Cardiac septum (tissue), 1 donor: Measurements from ENCODE around the gene ABRAXAS1. TPM values are rescaled to one million over a fixed set of nuclear protein-coding genes. Genes with fewer than 3 reads are reported as not detected.
A peak's percentile ranks its signal among the peaks of the same experiment; 100 is the strongest.
"Not testable (repeated sequence)": the region's sequence is repeated elsewhere in the genome, so short reads cannot be mapped to it uniquely, and the experiment has no call there.

Experiments used
- DNase-seq: peaks from one replicate; pipeline ENCODE4 v3.0.0-alpha.2; 2020; ENCODE audit warnings: low spot score
- intact Hi-C: fragments of 100-400 bp; cut with DNase I; formaldehyde crosslinking; loops from one replicate; pipeline ENCODE4 v1.14.0; 2022
- long read RNA-seq: library from polyadenylated mRNA; unstranded; transcript quantifications from one replicate; pipeline ENCODE4 v2.0.0, GENCODE V29; 2021
- total RNA-seq: library from RNA; stranded (reverse); fragmentation: NEBNext Ultra II Directional; extraction: Animal tissue kit (Norgen Biotek cat#: 25700); gene quantifications from one replicate; pipeline ENCODE4 v1.2.1, GENCODE V29; 2021
- donor health status: DM: no; HTN: no; CAD: no.

The ABRAXAS1 gene
- total RNA-seq: 6.4 TPM
- long read RNA-seq, full-length matches to known transcripts: 7 of 16 reads
- long read RNA-seq, partial matches to known transcripts: 0 of 16 reads
- long read RNA-seq, other reads (novel, unspliced or antisense): 9 of 16 reads

DNA sequence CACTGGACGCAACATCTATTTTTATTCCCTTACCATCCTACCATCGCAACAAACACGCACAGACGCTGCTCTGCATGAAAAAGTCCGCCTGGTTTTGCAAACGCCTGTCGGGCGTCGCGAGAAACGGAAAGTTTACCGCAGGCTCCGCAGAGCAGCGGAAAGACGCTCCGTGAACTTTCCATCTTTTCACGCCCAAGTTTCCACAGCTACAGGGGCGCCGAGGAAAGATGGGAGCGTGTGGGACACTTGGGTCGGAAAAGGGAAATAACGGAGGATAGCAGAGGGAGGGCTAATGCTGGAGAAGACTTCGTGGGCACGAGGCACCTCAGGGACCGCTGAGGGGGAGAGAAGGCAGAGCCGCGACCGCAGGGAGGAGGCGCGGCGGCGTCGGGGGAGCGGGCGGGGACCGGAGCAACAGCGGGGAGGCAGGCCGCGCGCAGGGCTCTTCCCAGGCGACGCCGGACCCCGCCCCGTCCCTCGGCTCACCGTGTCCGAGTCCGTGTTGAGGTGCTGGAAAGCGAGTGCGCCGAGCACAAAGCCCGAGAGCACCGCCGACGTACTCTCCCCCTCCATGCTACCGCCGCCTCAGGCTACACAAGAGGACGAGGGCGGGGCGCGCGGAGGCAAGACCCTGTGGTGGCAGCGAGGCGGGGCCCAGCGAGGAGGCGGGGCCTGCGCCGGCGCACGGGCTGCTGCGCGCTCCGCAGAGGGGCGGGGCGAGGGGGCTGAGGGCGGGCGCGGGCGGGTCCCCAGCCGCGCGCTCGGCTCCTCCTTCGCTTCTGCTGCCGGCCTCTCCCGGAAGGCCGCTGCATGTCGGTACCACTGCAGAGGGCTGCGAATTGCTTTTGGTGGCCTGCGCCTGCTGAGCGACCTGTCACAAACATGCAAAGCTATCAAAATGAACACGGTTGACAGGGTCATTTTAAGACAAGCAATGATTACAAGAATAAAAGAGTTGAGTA lies at the start of gene ABRAXAS1:
TSS of gene ABRAXAS1 (minus strand) at position 601 of the 962 bp plus-strand sequence. CDS start at position 573, 28 bp downstream.
- peak; percentile 97 for DNase-seq
- intact Hi-C loops: loop anchor here (2.0 to 10.0 kb wide), 2 partner anchors 30 to 200 kb away; partner anchors contain the start of genes COQ2 and HELQ

DNA sequence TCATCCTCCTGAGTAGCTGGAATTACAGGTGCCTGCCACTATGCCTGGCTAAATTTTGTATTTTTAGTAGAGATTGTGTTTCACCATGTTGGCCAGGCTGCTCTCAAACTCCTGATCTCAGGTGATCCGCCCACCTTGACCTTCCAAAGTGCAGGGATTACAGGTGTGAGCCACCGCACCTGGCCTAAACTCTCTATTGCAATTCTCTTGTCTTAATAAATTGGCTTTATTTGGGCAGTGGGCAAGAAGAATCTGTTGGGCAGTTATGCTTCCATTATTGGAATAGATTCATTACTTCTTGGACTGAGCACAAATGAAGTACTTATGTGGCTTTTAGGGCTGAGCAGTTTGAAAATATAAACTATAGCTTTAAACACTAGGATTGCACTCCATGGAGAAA lies 42.8 kb upstream of the ABRAXAS1 start:
- DNase-seq: no peak
- intact Hi-C loops: no loop called here

DNA sequence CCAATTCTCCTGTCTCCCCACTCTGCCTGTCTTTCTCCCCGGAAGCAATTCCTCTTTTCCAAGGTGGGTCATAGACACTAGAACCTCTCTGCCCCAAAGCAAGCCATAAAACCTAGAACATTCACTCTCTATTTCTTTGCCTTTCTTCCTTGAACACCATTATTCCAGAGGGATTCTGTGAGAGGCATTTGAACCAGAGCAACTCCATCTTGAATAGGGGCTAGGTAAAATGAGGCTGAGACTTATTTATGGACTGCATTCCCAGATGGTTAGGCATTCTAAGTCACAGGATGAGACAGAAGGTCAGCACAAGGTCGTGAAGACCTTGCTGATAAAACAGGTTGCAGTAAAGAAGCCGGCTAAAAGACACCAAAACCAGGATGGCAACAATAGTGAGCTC lies 37.3 kb upstream of the ABRAXAS1 start:
- DNase-seq: no peak
- intact Hi-C loops: no loop called here

DNA sequence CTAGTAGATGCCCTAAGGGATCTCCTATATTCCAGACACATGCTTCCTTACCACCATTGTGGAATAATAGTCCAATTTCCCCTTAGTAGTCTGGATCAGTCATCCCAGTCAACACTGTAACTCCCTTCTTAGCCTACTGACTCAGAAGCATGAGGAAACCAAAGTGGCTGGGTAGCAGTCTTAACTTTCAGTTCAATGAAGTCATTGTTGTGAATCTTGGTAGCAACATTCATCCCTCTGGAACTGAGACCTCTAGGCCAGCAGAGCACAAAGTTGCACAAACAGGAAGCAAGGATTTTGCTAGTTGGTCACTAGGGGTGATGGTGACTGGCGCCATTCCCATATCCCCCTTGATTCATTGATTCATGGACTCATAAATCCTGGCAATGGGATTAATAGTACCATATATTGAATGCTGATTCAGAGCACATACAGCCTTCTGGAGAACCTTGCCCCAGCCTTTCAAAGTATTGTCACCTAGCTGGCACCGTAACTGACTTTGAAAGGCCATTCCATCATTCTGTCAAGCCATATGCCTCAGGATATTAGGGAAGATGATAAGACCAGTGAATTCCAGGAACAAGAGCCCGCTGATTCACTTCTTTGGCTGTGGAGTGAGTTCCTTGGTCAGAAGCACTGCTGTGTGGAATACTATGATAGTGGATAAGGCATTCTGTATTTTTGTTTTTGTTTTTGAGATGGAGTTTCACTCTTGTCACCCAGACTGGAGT lies 31.3 kb upstream of the ABRAXAS1 start:
- intact Hi-C loops: no loop called here
- no peak for DNase-seq

DNA sequence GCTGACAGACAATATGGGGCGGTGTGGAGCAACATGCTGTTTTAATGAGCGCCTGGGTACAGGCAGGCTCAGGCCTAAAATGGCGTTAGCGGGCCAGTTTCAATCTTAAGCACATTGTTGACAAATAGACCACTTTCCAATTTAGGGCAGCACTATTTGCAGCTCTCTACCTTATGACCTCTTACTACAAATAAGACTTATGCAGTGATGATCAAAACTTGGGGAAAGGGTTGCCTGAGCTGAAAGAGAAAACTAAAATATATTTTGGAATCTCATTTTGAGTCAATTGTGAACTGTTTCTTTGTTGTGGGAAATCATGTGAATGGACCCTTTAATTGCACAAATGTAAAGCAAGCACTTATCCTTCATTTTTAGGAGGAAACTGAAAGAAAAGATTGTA lies 25.5 kb upstream of the ABRAXAS1 start:
- DNase-seq: no peak
- intact Hi-C loops: no loop called here

DNA sequence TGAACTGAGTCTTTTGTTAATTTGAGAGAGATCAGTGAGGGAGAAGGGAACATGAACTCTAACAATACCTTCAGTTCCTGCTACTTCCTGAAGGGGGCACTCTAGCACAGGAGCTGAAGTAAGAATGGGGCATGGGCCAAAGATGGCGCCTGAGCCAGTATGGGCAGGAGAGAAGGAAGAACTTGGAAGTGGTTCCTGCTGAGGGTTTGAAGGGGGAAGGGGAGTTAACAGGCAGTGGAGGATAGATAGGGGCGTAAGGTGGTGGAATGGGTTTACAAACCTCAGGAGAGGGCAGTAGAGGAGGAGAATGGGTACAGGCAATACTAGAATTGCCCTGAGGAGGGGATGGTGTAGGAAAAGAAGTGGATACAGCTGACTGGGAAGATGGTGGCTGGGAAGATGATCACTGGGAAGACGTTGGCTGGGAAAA lies 24.3 kb upstream of the ABRAXAS1 start:
- DNase-seq: not testable (repeated sequence)
- intact Hi-C loops: loop anchor here (1.0 kb wide), 1 partner anchor 131 kb away; no protein-coding TSS in a partner anchor

DNA sequence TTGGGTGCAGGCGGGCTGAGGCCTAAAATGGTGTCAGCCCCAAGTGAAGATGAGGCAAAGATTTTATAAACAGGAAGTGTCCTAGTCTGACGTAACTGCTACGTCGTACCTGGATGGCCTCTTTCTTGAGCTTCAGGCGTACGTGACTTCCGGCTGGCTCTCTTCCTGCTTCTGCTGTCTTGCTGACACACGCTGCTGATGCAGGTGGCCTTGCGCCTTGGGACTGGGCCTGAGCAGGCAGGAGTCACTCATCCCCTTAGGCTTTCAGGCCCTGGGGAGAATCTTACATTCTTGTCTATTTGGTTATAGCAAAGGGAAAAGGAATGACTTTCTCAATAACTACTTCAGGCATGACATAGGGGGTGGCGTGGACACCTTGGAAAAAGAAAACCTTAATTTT lies 20.1 kb upstream of the ABRAXAS1 start:
- intact Hi-C loops: no loop called here
- no peak for DNase-seq

DNA sequence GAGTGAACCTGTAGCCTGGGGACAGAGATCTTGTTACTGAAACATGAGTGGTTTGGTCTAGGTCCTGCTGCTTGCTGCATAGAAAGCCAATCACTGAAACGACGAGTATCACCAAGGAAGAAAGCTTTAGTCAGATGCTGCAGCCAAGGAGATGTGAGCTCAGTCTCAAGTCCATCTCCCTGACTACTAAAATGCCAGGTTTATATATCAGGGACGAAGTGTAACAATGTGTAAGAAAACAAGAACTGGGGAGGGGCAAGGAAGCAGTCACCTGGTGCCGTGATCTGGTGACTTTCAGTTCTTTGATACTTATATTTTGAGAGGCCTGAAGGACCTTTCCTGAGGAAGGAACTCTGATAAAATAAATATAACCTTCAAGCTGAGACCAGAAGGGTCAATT lies 19.6 kb upstream of the ABRAXAS1 start:
- intact Hi-C loops: no loop called here

DNA sequence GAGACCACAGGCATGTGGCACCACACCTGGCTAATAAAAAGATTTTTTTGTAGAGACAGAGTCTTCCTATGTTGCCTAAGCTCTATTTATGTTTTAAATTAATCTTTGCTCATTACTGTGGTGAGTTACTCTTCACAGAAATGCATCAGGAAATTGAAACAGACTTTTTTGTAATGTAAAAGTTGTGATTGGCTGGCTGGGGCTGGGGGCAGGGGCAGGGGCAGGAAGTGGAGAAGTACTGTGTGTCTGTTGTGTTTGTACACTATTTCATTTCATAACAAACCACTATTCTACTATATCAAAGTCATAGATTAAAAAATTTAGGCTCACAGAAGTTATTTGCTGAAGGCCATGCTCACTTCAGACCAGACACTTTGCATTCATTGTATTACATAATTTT lies 19.1 kb upstream of the ABRAXAS1 start:
- DNase-seq: no peak
- intact Hi-C loops: no loop called here

More for the DNA sequence above, 19.6 kb upstream of the ABRAXAS1 start:
- no peak for DNase-seq

DNA sequence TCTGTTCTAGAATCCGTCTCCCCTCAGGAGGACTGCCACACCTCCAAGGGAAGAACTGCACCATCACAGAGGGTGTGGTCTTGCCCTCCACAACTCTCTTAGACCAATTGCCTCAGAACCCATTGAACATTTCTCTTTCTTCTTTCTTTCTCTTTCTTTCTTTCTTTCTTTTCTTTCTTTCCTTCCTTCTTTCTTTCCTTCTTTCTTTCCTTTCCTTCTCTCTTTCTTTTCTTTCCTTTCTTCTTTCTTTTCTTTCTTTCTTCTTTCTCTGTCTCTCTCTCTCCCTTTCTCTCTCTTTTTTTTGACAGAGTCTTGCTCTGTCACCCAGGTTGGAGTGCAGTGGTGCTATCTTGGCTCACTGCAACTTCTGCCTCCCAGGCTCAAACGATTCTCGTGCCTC lies 16.8 kb upstream of the ABRAXAS1 start:
- DNase-seq, intact Hi-C loops: not testable (repeated sequence)

DNA sequence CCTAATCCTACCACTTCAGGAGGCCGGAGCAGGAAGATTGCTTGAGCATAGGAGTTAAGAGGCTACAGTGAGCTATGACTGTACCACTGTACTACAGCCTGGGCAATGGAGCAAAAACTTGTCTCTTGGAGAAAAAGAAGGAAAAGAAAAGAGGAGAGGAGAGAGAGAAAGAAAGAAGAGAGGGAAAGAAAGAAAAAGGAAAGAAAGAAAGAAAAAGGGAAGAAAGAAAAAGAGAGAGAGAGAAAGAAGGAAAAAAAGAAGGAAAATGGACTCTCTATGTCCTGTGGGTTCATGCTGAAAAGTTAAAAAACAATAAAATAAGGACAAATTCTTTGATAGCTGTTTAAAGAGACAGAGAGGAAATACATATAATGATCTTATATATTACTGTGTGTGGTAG lies 13.3 kb upstream of the ABRAXAS1 start:
- intact Hi-C loops: no loop called here
- no peak for DNase-seq

DNA sequence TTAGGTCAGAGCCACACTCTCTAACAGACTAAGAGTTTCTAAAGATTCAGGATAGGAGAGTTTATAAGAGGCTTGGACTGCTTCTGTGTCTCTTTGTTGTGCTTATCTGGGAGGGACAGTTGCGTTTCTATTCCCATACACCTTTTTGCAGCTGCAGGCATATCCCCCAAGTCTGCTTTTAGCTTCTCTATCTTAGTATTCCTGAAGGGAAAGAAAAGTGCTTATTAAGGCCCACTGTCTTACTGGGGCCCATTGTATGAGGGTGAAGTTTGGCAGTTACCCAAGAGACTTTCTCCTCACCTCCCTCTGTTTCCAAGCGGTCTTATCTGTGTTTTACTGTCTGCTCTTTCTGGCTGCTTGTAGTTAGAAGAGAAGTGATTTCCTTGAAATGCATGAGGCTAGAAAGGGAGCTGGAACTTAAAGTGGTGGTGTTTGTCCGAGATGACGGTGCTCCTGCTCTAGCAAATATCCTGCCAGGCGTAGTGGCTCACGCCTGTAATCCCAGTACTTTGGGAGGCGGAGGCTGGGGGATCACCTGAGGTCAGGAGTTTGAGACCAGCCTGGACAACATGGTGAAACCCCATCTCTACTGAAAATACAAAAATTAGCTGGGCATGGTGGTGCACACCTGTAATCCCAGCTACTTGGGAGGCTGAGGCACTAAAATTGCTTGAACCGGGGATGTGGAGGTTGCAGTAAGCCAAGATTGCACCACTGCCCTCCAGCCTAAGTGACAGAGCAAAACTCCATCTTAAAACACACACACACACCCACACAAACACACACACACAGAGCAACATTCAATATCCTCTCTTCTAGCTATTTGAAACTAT lies 11.4 kb upstream of the ABRAXAS1 start:
- intact Hi-C loops, DNase-seq: not testable (repeated sequence)

DNA sequence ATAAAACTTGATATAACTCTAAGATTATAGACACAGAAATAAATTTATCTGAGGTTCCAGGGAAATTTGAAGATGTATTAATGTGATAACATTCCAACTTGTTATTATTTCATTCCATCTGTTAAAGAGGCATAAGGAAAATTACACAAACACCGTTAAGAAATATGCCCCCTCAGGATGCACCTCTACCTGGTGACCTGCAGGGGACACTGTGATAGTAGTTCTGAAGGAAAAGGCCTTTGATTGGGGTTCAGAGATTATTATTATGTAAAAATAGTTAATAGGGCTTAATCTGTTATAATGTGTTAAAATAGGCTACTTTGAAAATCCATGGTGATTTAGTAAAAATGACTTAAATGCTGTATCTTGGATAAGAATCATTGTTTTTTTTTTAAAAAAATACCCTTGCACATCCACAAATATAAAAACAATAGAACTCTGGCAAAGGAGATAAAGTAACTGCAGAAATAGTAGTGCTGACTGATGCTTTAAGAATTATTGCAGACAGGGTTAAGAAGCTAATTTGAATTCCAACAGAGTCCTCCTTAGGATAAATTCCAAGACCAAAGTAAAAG lies 6.1 kb upstream of the ABRAXAS1 start:
- no peak for DNase-seq
- intact Hi-C loops: no loop called here

DNA sequence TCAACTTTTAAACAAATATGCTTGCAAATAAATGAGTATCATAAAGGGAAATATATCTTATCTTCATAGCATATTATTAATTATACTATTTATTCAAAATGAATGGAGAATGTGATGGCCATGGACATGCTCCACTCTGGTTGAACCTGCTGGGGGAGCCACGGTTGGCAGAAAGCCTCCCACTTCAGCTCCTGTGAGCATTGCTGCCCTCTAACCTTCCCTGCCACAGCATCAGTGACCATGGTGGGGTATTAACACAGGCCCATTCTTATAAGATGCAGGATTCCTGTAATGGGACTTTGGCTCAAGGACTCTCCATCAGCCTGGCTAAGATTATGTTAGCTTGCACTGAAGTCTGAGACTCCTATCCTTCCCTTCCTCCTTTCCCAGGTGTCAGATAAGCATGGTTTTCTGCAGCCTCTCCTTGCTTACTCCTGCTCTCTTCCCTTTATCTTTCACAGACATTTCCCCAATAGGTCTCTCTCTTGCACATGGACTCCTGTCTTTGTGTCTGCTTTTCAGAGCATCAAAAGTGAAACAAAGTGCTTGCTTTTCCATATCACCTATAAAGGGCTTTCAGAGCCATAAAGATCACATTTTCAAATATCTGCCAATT lies 4.9 kb upstream of the ABRAXAS1 start:
- DNase-seq: no peak
- intact Hi-C loops: loop anchor here (10.0 kb wide), 1 partner anchor 205 kb away; the partner anchor contains the start of gene COQ2

DNA sequence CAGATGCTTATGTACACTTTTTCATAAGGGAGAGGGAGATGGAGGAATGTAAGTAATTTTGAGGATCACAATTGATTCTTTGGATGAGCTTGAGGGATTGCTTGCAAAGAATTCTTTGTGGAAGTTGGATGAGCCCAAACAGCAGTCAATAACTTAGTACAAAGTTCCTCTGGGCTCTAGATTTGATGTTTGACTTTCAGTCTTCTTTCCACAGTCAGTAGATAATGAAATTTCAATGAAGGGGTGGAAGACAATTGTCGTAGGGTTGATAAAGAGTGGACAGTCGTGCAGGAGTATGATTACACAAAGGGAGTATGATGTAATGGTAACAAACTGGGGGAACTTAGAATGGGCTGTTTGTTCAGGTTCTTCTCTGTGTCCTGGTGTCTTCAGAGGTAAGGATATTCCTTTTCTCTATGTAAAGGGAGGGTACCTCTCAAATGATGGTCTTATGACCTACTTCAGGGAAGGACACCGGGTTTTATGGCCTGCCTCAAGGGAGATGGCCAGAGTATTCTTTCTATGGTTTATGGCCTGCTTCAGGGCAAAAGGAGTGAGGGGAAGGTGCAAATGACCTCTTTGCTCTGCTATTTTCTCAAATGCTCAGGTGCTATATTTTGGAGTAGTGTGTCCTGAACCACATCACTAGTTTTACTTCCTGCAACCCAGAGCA lies 1.7 kb upstream of the ABRAXAS1 start:
- intact Hi-C loops: loop anchor here (10.0 kb wide), 1 partner anchor 202 kb away; the partner anchor contains the start of gene COQ2
- DNase-seq: no peak

DNA sequence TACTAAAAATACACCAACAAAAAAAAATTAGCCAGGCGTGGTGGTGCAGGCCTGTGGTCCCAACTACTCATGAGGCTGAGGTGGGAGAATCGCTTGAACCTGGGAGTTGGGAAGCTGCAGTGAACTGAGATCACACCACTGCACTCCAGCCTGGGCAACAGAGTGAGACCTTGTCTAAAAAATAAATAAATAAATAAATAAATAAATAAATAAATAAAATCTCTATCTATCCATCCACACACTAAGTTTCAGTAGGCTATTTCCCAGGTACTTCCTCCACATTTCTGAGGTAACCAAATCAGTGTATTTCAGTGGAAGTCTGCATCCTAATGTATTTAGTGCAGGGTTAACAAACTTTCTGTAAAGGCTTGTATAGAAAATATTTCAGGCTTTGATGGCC lies 10.9 kb downstream of the ABRAXAS1 start:
- intact Hi-C loops: no loop called here

DNA sequence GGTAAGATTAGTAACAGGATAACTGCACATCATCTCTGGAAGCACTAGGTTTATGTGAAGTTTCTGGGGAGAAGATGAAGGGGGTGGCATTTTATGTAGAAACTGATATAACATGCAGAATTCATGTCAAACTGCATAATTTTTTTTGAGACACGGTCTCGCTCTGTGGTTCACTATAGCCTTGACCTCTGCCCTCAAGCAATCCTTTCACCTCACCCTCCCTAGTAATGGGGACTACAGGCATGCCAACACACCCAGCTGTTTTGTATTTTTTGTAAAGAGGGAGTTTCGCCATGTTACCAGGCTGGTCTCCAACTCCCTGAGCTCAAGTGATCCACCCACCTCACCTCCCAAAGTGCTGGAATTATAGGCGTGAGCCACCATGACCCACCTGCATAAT lies 11.5 kb downstream of the ABRAXAS1 start:
- intact Hi-C loops: no loop called here
- DNase-seq: no peak

More for the DNA sequence above, 10.9 kb downstream of the ABRAXAS1 start:
- no peak for DNase-seq

DNA sequence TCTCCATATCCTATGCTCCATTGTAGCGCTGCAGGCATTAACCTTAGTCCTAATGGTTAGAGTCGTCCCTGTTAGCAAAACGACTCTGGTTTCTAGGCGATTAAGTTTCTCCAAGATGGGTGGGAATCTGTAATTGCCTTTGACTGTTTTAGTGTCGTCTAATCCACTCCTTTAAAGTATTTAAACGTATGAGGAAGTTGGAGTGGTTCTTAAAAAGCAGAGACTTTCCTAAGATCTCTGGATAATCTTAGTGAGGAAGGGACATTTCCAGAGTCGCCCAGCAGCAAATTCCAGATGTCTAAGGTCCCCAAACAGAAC lies 28.8 kb downstream of the ABRAXAS1 start:
- DNase-seq: no peak
- intact Hi-C loops: loop anchor here (5.0 to 10.0 kb wide), 2 partner anchors 174 to 551 kb away; partner anchors contain the start of genes COQ2 and THAP9
